HepG2 (cell line): ENCODE measurements around the gene TCF3. TPM values are rescaled to one million over a fixed set of nuclear protein-coding genes. Genes with fewer than 3 reads are reported as not detected.

ENCODE experiments used
- CAMTA2 ChIP-seq: sonication (generic); formaldehyde crosslinking; IDR thresholded peaks from 2 replicates; pipeline ENCODE4 v1.4.0; 2020; ENCODE audit warnings: mild to moderate bottlenecking, missing genetic modification reagents, borderline replicate concordance
- HMGXB4 ChIP-seq, 2 experiments: sonication (generic) in 1 of 2; formaldehyde crosslinking in 1 of 2; IDR thresholded peaks; 2 replicates each; pipeline versions ENCODE4 v1.4.0 to v1.6.1; 2018 to 2020; ENCODE audit warnings: missing genetic modification reagents in 2 of 2, borderline replicate concordance in 1 of 2, low read depth in 1 of 2, mild to moderate bottlenecking in 1 of 2, missing biosample characterization in 1 of 2
- HOXA9 ChIP-seq: sonication (generic); formaldehyde crosslinking; IDR thresholded peaks from 2 replicates; pipeline ENCODE4 v1.8.1; 2022; ENCODE audit warnings: missing genetic modification reagents, mild to moderate bottlenecking, moderate library complexity, borderline replicate concordance
- NFKBIZ ChIP-seq: IDR thresholded peaks from 2 replicates; pipeline ENCODE4 v1.6.1; 2018; ENCODE audit warnings: missing genetic modification reagents, missing compliant biosample characterization
- NFRKB ChIP-seq: fragments of 450-650 bp; IDR thresholded peaks from 2 replicates; pipeline ENCODE4 v1.6.1; 2017
- PHF8 ChIP-seq: sonication (generic); formaldehyde crosslinking; IDR thresholded peaks from 2 replicates; pipeline ENCODE4 v1.5.0; 2020; ENCODE audit warnings: missing genetic modification reagents
- RFX3 ChIP-seq: IDR thresholded peaks from 2 replicates; pipeline ENCODE4 v1.6.1; 2016; ENCODE audit warnings: missing biosample characterization, missing genetic modification reagents
- SATB2 ChIP-seq: sonication (generic); formaldehyde crosslinking; IDR thresholded peaks from 2 replicates; pipeline ENCODE4 v1.5.0; 2020; ENCODE audit warnings: missing genetic modification reagents
- ZNF101 ChIP-seq: sonication (generic); formaldehyde crosslinking; IDR thresholded peaks from 2 replicates; pipeline ENCODE4 v1.4.0; 2020; ENCODE audit warnings: mild to moderate bottlenecking, low read depth, missing genetic modification reagents, borderline replicate concordance
- ZNF160 ChIP-seq: sonication (generic); formaldehyde crosslinking; IDR thresholded peaks from 2 replicates; pipeline ENCODE4 v1.8.0; 2022; ENCODE audit warnings: mild to moderate bottlenecking, inconsistent platforms, missing genetic modification reagents
- ZNF460 ChIP-seq: sonication (generic); formaldehyde crosslinking; IDR thresholded peaks from 2 replicates; pipeline ENCODE4 v1.5.1; 2020; ENCODE audit warnings: missing genetic modification reagents, mild to moderate bottlenecking, borderline replicate concordance
- ZNF616 ChIP-seq: sonication (generic); formaldehyde crosslinking; IDR thresholded peaks from 2 replicates; pipeline ENCODE4 v1.5.0; 2020; ENCODE audit warnings: low read depth, mild to moderate bottlenecking, missing genetic modification reagents
- ZNF678 ChIP-seq: sonication (generic); formaldehyde crosslinking; IDR thresholded peaks from 2 replicates; pipeline ENCODE4 v1.4.0; 2020; ENCODE audit warnings: mild to moderate bottlenecking, missing genetic modification reagents
- ZNF749 ChIP-seq: sonication (generic); formaldehyde crosslinking; IDR thresholded peaks from 2 replicates; pipeline ENCODE4 v1.8.0; 2022; ENCODE audit warnings: mild to moderate bottlenecking, missing genetic modification reagents, moderate library complexity, borderline replicate concordance
- polyA plus RNA-seq, 8 experiments: library from polyadenylated mRNA; depleted of rRNA in 3 of 8; stranded (reverse) in 7 of 8; unstranded in 1 of 8; fragments of >200 nt; fragmentation: Illumina TruSeq in 4 of 8; extraction: Trizol in 4 of 8; gene quantifications; 2 replicates each; pipeline versions ENCODE4 v1.2.1 to v1.2.3, GENCODE V29; 2011 to 2016; ENCODE audit warnings: low read depth in 4 of 8, missing spikeins in 1 of 8, mixed read lengths in 1 of 8; ENCODE audit not compliant: insufficient read depth in 1 of 8
- total RNA-seq, 5 experiments: library from RNA; depleted of rRNA; stranded (reverse); fragments of >200 nt; fragmentation: Illumina TruSeq; extraction: Trizol; gene quantifications; 2 replicates each; pipeline ENCODE4 v1.2.3, GENCODE V29; 2016; ENCODE audit warnings: low read depth in 1 of 5
- TF ChIP-seq, protein P1 (sequence below): sonication (generic); formaldehyde crosslinking; IDR thresholded peaks from 2 replicates; pipeline ENCODE4 v1.5.1; 2020; ENCODE audit warnings: missing genetic modification reagents, mild to moderate bottlenecking, borderline replicate concordance
- TF ChIP-seq, protein P2 (sequence below): sonication (generic); formaldehyde crosslinking; IDR thresholded peaks from 2 replicates; pipeline ENCODE4 v1.5.0; 2020; ENCODE audit warnings: mild to moderate bottlenecking, missing genetic modification reagents
- TF ChIP-seq, protein P3 (sequence below): sonication (generic); formaldehyde crosslinking; IDR thresholded peaks from 2 replicates; pipeline ENCODE4 v1.4.0; 2020; ENCODE audit warnings: mild to moderate bottlenecking, low read depth, missing genetic modification reagents

Gene TCF3
- total and polyA plus RNA-seq, 2 of the 13 experiments (the other 11 are each of a cell fraction or from before 2014, with no cell fraction given), result 51.4 to 53.2 TPM

- TF ChIP-seq, protein P1, sequence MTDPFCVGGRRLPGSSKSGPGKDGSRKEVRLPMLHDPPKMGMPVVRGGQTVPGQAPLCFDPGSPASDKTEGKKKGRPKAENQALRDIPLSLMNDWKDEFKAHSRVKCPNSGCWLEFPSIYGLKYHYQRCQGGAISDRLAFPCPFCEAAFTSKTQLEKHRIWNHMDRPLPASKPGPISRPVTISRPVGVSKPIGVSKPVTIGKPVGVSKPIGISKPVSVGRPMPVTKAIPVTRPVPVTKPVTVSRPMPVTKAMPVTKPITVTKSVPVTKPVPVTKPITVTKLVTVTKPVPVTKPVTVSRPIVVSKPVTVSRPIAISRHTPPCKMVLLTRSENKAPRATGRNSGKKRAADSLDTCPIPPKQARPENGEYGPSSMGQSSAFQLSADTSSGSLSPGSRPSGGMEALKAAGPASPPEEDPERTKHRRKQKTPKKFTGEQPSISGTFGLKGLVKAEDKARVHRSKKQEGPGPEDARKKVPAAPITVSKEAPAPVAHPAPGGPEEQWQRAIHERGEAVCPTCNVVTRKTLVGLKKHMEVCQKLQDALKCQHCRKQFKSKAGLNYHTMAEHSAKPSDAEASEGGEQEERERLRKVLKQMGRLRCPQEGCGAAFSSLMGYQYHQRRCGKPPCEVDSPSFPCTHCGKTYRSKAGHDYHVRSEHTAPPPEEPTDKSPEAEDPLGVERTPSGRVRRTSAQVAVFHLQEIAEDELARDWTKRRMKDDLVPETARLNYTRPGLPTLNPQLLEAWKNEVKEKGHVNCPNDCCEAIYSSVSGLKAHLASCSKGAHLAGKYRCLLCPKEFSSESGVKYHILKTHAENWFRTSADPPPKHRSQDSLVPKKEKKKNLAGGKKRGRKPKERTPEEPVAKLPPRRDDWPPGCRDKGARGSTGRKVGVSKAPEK (CRISPR knock-in tag), result no peak
- TF ChIP-seq NFKBIZ (CRISPR knock-in tag), result no peak
- 0 out of 2 replicates have a peak, but pooled peaks have one; percentile 72 for TF ChIP-seq ZNF678 (CRISPR knock-in tag)
- no peak for TF ChIP-seq SATB2 (CRISPR knock-in tag)
- peak; percentile 39; the same call in 1 of the 2 replicates for TF ChIP-seq HOXA9 (CRISPR knock-in tag)
- TF ChIP-seq, protein P2, sequence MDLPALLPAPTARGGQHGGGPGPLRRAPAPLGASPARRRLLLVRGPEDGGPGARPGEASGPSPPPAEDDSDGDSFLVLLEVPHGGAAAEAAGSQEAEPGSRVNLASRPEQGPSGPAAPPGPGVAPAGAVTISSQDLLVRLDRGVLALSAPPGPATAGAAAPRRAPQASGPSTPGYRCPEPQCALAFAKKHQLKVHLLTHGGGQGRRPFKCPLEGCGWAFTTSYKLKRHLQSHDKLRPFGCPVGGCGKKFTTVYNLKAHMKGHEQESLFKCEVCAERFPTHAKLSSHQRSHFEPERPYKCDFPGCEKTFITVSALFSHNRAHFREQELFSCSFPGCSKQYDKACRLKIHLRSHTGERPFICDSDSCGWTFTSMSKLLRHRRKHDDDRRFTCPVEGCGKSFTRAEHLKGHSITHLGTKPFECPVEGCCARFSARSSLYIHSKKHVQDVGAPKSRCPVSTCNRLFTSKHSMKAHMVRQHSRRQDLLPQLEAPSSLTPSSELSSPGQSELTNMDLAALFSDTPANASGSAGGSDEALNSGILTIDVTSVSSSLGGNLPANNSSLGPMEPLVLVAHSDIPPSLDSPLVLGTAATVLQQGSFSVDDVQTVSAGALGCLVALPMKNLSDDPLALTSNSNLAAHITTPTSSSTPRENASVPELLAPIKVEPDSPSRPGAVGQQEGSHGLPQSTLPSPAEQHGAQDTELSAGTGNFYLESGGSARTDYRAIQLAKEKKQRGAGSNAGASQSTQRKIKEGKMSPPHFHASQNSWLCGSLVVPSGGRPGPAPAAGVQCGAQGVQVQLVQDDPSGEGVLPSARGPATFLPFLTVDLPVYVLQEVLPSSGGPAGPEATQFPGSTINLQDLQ (CRISPR knock-in tag), result no peak; the same call in 1 of the 2 replicates
- peak; percentile 76; the same call in 1 of the 2 replicates for TF ChIP-seq ZNF101 (CRISPR knock-in tag)
- TF ChIP-seq ZNF616 (CRISPR knock-in tag), result peak; percentile 93
- no peak for TF ChIP-seq CAMTA2 (CRISPR knock-in tag)
- peak; percentile 60 to 73; a peak in 3 of 4 replicates for TF ChIP-seq HMGXB4 (CRISPR knock-in tag; IDR thresholded peaks at IDR 0.05; ENCODE audit: borderline replicate concordance in 1 of 2, low read depth in 1 of 2)
- TF ChIP-seq ZNF749, result peak; percentile 86
- TF ChIP-seq ZNF160 (CRISPR knock-in tag), result 0 out of 2 replicates have a peak, but pooled peaks have one; percentile 40
- TF ChIP-seq, protein P3, sequence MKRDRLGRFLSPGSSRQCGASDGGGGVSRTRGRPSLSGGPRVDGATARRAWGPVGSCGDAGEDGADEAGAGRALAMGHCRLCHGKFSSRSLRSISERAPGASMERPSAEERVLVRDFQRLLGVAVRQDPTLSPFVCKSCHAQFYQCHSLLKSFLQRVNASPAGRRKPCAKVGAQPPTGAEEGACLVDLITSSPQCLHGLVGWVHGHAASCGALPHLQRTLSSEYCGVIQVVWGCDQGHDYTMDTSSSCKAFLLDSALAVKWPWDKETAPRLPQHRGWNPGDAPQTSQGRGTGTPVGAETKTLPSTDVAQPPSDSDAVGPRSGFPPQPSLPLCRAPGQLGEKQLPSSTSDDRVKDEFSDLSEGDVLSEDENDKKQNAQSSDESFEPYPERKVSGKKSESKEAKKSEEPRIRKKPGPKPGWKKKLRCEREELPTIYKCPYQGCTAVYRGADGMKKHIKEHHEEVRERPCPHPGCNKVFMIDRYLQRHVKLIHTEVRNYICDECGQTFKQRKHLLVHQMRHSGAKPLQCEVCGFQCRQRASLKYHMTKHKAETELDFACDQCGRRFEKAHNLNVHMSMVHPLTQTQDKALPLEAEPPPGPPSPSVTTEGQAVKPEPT, result no peak
- no peak for TF ChIP-seq RFX3 (CRISPR knock-in tag)
- peak; percentile 72 for TF ChIP-seq PHF8
- TF ChIP-seq NFRKB, result no peak
- no peak for TF ChIP-seq ZNF460
Measured at GRCh38 chr19:1592024-1592754, 60.2 kb downstream of the TCF3 start (continued).
